Lung (tissue), 12 donors: ENCODE results near the gene MT3. TPM values are rescaled to one million over a fixed set of nuclear protein-coding genes. Genes with fewer than 3 reads are reported as not detected.
"Not testable (repeated sequence)": the region's sequence is repeated elsewhere in the genome, so short reads cannot be mapped to it uniquely, and the experiment has no call there.

Source experiments
- ATAC-seq: fragments of 200-7000 bp; cut with Tn5 transposase; one replicate; pipeline ENCODE4 v1.9.1; 2020; ENCODE audit warnings: moderate number of reproducible peaks; ENCODE audit not compliant: insufficient read depth, low FRiP score
- DNase-seq, 3 donors: peaks; one replicate each; pipeline ENCODE4 v3.0.0-alpha.2; 2013 to 2017
- H3K27ac ChIP-seq, 2 donors: one replicate each; pipeline ENCODE4 v1.5.1; 2013; ENCODE audit warnings: mild to moderate bottlenecking in 2 of 2, moderate library complexity in 2 of 2, control low read depth in 1 of 2, inconsistent platforms in 1 of 2, low read depth in 1 of 2, low read length in 1 of 2
- H3K27me3 ChIP-seq, 3 donors: one replicate each; pipeline ENCODE4 v1.5.1; 2013; ENCODE audit warnings: low read length in 2 of 3; ENCODE audit not compliant: control insufficient read depth in 3 of 3, insufficient read depth in 3 of 3
- H3K36me3 ChIP-seq, 4 donors: one replicate each; pipeline ENCODE4 v1.5.1; 2013; ENCODE audit warnings: low read length in 4 of 4, mild to moderate bottlenecking in 1 of 4, moderate library complexity in 1 of 4; ENCODE audit not compliant: control insufficient read depth in 4 of 4, insufficient read depth in 4 of 4
- H3K4me1 ChIP-seq, 5 donors: one replicate each; pipeline ENCODE4 v1.5.1; 2013; ENCODE audit warnings: low read length in 5 of 5, mild to moderate bottlenecking in 2 of 5, moderate library complexity in 1 of 5; ENCODE audit not compliant: control insufficient read depth in 5 of 5, insufficient read depth in 5 of 5
- H3K4me3 ChIP-seq: one replicate; pipeline ENCODE4 v1.5.1; 2013; ENCODE audit warnings: mild to moderate bottlenecking, control low read depth, moderate library complexity
- H3K9ac ChIP-seq, 2 donors: one replicate each; pipeline ENCODE4 v1.5.1; 2013; ENCODE audit warnings: low read length in 2 of 2, control low read depth in 1 of 2; ENCODE audit not compliant: insufficient read depth in 1 of 2
- H3K9me3 ChIP-seq, 4 donors: one replicate each; pipeline ENCODE4 v1.5.1; 2013; ENCODE audit warnings: low read length in 3 of 4, mild to moderate bottlenecking in 1 of 4, moderate library complexity in 1 of 4; ENCODE audit not compliant: control insufficient read depth in 4 of 4, insufficient read depth in 3 of 4
- CTCF ChIP-seq: IDR thresholded peaks from 2 replicates; pipeline ENCODE4 v1.5.1; 2012; ENCODE audit warnings: mild to moderate bottlenecking; ENCODE audit errors: control extremely low read depth, extremely low read depth
- WGBS, 2 donors: extraction: QIAGEN DNeasy Blood & Tissue Kit; methylation state at CpG; one replicate each; pipeline ENCODE4 v1.1.7; 2013; 5-methylcytosine and 5-hydroxymethylcytosine counted together
- polyA plus RNA-seq, 2 donors: library from polyadenylated mRNA; stranded (reverse); fragments of 200-250 nt; gene quantifications; one replicate each; pipeline ENCODE4 v1.2.1, GENCODE V29; 2013
- total RNA-seq, 2 donors: library from RNA; depleted of rRNA in 1 of 2; stranded (reverse); fragments of >200 nt in 1 of 2; gene quantifications; one replicate each; pipeline ENCODE4 v1.2.1, GENCODE V29; 2014 to 2021
- donor health status: control.
- donor health status: control.
- donor health status: Bipolar disorder and iron deficiency.
- donor health status: healthy.
- donor health status: DM: yes; HTN: yes; CAD: no.

MT3 gene
- total and polyA plus RNA-seq, 4 donors: 1.3 to 4.4 TPM; not detected in 2

GRCh38 chr16:56620339-56620897, 31.1 kb downstream of the MT3 start:
- WGBS, 2 donors: 78 to 90% methylated on average over 8 of the region's 8 CpGs
- DNase-seq (no peak), ATAC-seq (no peak)
- H3K9ac ChIP-seq: no peak overlapping the region
- H3K36me3 ChIP-seq: no peaks in the 10 kb centered on the region
- no peak overlapping the region for H3K27ac ChIP-seq
- no peak overlapping the region for H3K4me3 ChIP-seq
- H3K27me3 ChIP-seq: peaks cover 0 to 45% (median 12%) of the 10 kb centered on the region in 3 donors
- H3K4me1 ChIP-seq: peaks cover 0 to 18% (median 7%) of the 10 kb centered on the region in 5 donors
- H3K9me3 ChIP-seq: peaks cover 0 to 2% (median 0%) of the 10 kb centered on the region in 4 donors
- no peak for TF ChIP-seq CTCF

GRCh38 chr16:56621665-56622445, 32.5 kb downstream of the MT3 start:
- not testable (repeated sequence) for H3K27ac ChIP-seq, DNase-seq, H3K4me3 ChIP-seq, H3K9me3 ChIP-seq, ATAC-seq, H3K9ac ChIP-seq, H3K36me3 ChIP-seq
- Histone ChIP-seq H3K4me1 (peaks cover 0 to 25% (median 7%) of the 10 kb centered on the region in 5 donors), H3K27me3 (peaks cover 0 to 43% (median 16%) of the 10 kb centered on the region in 3 donors)
- WGBS, 2 donors: 83 to 94% methylated on average over 4 of the region's 4 CpGs

GRCh38 chr16:56623184-56623583, 33.9 kb downstream of the MT3 start:
- DNase-seq, H3K36me3 ChIP-seq, H3K9me3 ChIP-seq, ATAC-seq, H3K9ac ChIP-seq, H3K27ac ChIP-seq, H3K4me3 ChIP-seq: not testable (repeated sequence)
- peaks cover 0 to 15% (median 0%) of the 10 kb centered on the region in 5 donors for H3K4me1 ChIP-seq
- WGBS, 2 donors: 91 to 96% methylated on average over 5 of the region's 5 CpGs
- H3K27me3 ChIP-seq: peaks cover 0 to 34% (median 17%) of the 10 kb centered on the region in 3 donors

- TF ChIP-seq CTCF: no peak
- DNase-seq (no peak), ATAC-seq (no peak)
- no peaks in the 10 kb centered on the region for H3K36me3 ChIP-seq
- 96 to 98% methylated on average over 2 of the region's 2 CpGs for WGBS, 2 donors
- H3K4me1 ChIP-seq: peaks cover 0 to 13% (median 0%) of the 10 kb centered on the region in 5 donors
- peaks cover 0 to 31% (median 17%) of the 10 kb centered on the region in 3 donors for H3K27me3 ChIP-seq
- H3K9me3 ChIP-seq: no peaks in the 10 kb centered on the region
- H3K4me3 ChIP-seq: no peak overlapping the region
- no peak overlapping the region for H3K9ac ChIP-seq
- no peak overlapping the region for H3K27ac ChIP-seq
These were observed 34.3 kb downstream of the MT3 start for GRCh38 chr16:56623637-56624036.
